HEK293 (cell line): Measurements from ENCODE around the gene NOS1AP.

ENCODE experiments used
- CTCF ChIA-PET: fragments of 350-600 bp; formaldehyde crosslinking; extraction: SDS; loops from one replicate; lab custom pipeline; 2021; ENCODE audit warnings: antibody characterized with exemption; lab: Yijun Ruan, JAX
- POLR2A ChIA-PET: fragments of 300-600 bp; formaldehyde crosslinking; extraction: SDS; loops from one replicate; lab custom pipeline; 2020; ENCODE audit warnings: antibody characterized with exemption, inconsistent platforms; lab: Yijun Ruan, JAX
- H3K27ac ChIP-seq: fragments of 200-500 bp; sonication (Bioruptor generic); 2 replicates; pipeline ENCODE4 v1.5.1; 2014; ENCODE audit warnings: low read depth, low read length, control low read depth, inconsistent platforms; ENCODE audit errors: extremely low read depth
- H3K36me3 ChIP-seq, 2 experiments: fragments of 200-500 bp in 1 of 2; sonication (Bioruptor generic) in 1 of 2; 1 replicate in 1 of 2; 2 replicates in 1 of 2; pipeline ENCODE4 v1.5.1; 2014 to 2017; ENCODE audit warnings: inconsistent platforms in 2 of 2, low read length in 2 of 2; ENCODE audit not compliant: control insufficient read depth in 2 of 2, insufficient read depth in 1 of 2
- H3K4me1 ChIP-seq: fragments of 200-500 bp; sonication (Bioruptor generic); 2 replicates; pipeline ENCODE4 v1.5.1; 2014; ENCODE audit warnings: mild to moderate bottlenecking, low read length, inconsistent platforms; ENCODE audit not compliant: control insufficient read depth, insufficient read depth
- H3K4me3 ChIP-seq: 2 replicates; pipeline ENCODE4 v1.5.1; 2011; ENCODE audit warnings: low read depth, mild to moderate bottlenecking, control low read depth, low read length, moderate library complexity
- H3K9me3 ChIP-seq: fragments of 200-500 bp; sonication (Bioruptor generic); 2 replicates; pipeline ENCODE4 v1.5.1; 2014; ENCODE audit warnings: low read depth, low read length, inconsistent platforms; ENCODE audit not compliant: control insufficient read depth, insufficient read depth
- CTCF ChIP-seq: fragments of 450-650 bp; formaldehyde crosslinking; IDR thresholded peaks from 2 replicates; pipeline ENCODE4 v1.5.1; 2016; ENCODE audit warnings: missing biosample characterization, missing genetic modification characterization
- ELK4 ChIP-seq: IDR thresholded peaks from 2 replicates; pipeline ENCODE4 v1.6.1; 2011; ENCODE audit warnings: mild to moderate bottlenecking, low read depth, low read length, borderline replicate concordance
- GLI2 ChIP-seq: fragments of 450-650 bp; formaldehyde crosslinking; IDR thresholded peaks from 2 replicates; pipeline ENCODE4; 2017; ENCODE audit warnings: missing biosample characterization, missing genetic modification characterization, low read depth, borderline replicate concordance
- GLIS1 ChIP-seq: fragments of 450-650 bp; formaldehyde crosslinking; IDR thresholded peaks from 2 replicates; pipeline ENCODE4 v1.5.1; 2016; ENCODE audit warnings: missing biosample characterization, missing genetic modification characterization
- OSR2 ChIP-seq: fragments of 450-650 bp; formaldehyde crosslinking; IDR thresholded peaks from 2 replicates; pipeline ENCODE4 v1.5.1; 2016; ENCODE audit warnings: missing biosample characterization, missing genetic modification characterization
- REPIN1 ChIP-seq: fragments of 450-650 bp; formaldehyde crosslinking; IDR thresholded peaks from 2 replicates; pipeline ENCODE4 v1.5.1; 2017; ENCODE audit warnings: missing biosample characterization, missing genetic modification characterization, low read depth
- SCRT2 ChIP-seq: fragments of 450-650 bp; formaldehyde crosslinking; IDR thresholded peaks from 2 replicates; pipeline ENCODE4 v1.5.1; 2016; ENCODE audit warnings: missing biosample characterization, missing genetic modification characterization
- ZBTB21 ChIP-seq: fragments of 450-650 bp; formaldehyde crosslinking; IDR thresholded peaks from 2 replicates; pipeline ENCODE4 v1.5.1; 2017; ENCODE audit warnings: missing biosample characterization, missing genetic modification characterization
- ZEB2 ChIP-seq: fragments of 450-650 bp; formaldehyde crosslinking; IDR thresholded peaks from 2 replicates; pipeline ENCODE4 v1.5.1; 2016; ENCODE audit warnings: missing biosample characterization, missing genetic modification characterization
- ZNF146 ChIP-seq: fragments of 450-650 bp; formaldehyde crosslinking; IDR thresholded peaks from 2 replicates; pipeline ENCODE4 v1.5.1; 2016; ENCODE audit warnings: missing biosample characterization, missing genetic modification characterization
- ZNF148 ChIP-seq: fragments of 450-650 bp; formaldehyde crosslinking; IDR thresholded peaks from 2 replicates; pipeline ENCODE4 v1.5.0; 2017; ENCODE audit warnings: missing biosample characterization, missing genetic modification characterization, borderline replicate concordance
- ZNF184 ChIP-seq: fragments of 450-650 bp; IDR thresholded peaks from 2 replicates; pipeline ENCODE4 v1.5.1; 2018; ENCODE audit warnings: missing biosample characterization, mild to moderate bottlenecking, missing genetic modification characterization
- ZNF214 ChIP-seq: fragments of 450-650 bp; formaldehyde crosslinking; IDR thresholded peaks from 2 replicates; pipeline ENCODE4 v1.5.1; 2017; ENCODE audit warnings: missing biosample characterization, mild to moderate bottlenecking, missing genetic modification characterization, borderline replicate concordance
- ZNF274 ChIP-seq, 2 experiments: fragments of 200-500 bp in 1 of 2; fragments of 450-650 bp in 1 of 2; sonication (Bioruptor generic) in 1 of 2; formaldehyde crosslinking in 1 of 2; IDR thresholded peaks; 2 replicates each; pipeline versions ENCODE4 v1.5.1 to v1.6.1; 2014 to 2016; ENCODE audit warnings: borderline replicate concordance in 1 of 2, inconsistent platforms in 1 of 2, low read length in 1 of 2, missing biosample characterization in 1 of 2, missing genetic modification characterization in 1 of 2
- ZNF350 ChIP-seq: fragments of 450-650 bp; formaldehyde crosslinking; IDR thresholded peaks from 2 replicates; pipeline ENCODE4 v1.5.0; 2017; ENCODE audit warnings: missing biosample characterization, mild to moderate bottlenecking, missing genetic modification characterization
- ZNF366 ChIP-seq: fragments of 450-650 bp; formaldehyde crosslinking; conservative IDR thresholded peaks from 2 replicates; pipeline ENCODE4 v1.5.1; 2016; ENCODE audit warnings: missing biosample characterization, missing genetic modification characterization
- ZNF433 ChIP-seq: fragments of 450-650 bp; formaldehyde crosslinking; IDR thresholded peaks from 2 replicates; pipeline ENCODE4 v1.5.1; 2016; ENCODE audit warnings: missing biosample characterization, missing genetic modification characterization, low read depth
- ZNF596 ChIP-seq: fragments of 450-650 bp; IDR thresholded peaks from 2 replicates; pipeline ENCODE4 v1.5.0; 2018; ENCODE audit warnings: missing biosample characterization, mild to moderate bottlenecking, missing genetic modification characterization, moderate library complexity
- ZNF600 ChIP-seq: fragments of 450-650 bp; formaldehyde crosslinking; IDR thresholded peaks from 2 replicates; pipeline ENCODE4 v1.5.1; 2016; ENCODE audit warnings: missing biosample characterization, missing genetic modification characterization
- ZNF660 ChIP-seq: fragments of 450-650 bp; IDR thresholded peaks from 2 replicates; pipeline ENCODE4 v1.5.1; 2018; ENCODE audit warnings: missing biosample characterization, mild to moderate bottlenecking, missing genetic modification characterization
- ZSCAN30 ChIP-seq: fragments of 450-650 bp; IDR thresholded peaks from 2 replicates; pipeline ENCODE4 v1.5.1; 2018; ENCODE audit warnings: missing biosample characterization, mild to moderate bottlenecking, missing genetic modification characterization, moderate library complexity
- TF ChIP-seq, protein P1 (sequence below): fragments of 450-650 bp; formaldehyde crosslinking; IDR thresholded peaks from 2 replicates; pipeline ENCODE4 v1.5.1; 2016; ENCODE audit warnings: missing biosample characterization, missing genetic modification characterization
- TF ChIP-seq, protein P2 (sequence below): fragments of 450-650 bp; formaldehyde crosslinking; IDR thresholded peaks from 2 replicates; pipeline ENCODE4 v1.5.1; 2016; ENCODE audit warnings: missing biosample characterization, missing genetic modification characterization

The NOS1AP gene

DNA sequence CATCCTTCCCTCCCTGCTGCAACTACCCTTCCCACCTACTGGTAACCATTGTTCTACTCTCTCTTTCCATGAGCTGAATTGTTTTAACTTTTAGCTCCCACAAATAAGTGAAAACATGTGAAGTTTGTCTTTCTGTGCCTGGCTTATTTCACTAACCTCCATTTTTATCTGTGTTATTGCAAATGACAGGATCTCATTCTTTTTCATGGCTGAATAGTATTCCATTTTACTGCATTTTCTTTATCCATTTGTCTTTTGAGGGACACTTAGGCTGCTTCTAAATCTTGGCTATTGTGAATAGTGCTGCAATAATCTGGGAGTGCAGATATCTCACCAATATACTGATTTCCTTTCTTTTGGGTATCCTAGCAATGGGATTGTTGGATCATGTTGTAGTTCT, 80.6 kb downstream of the NOS1AP start (continued):
- TF ChIP-seq ZNF366 (tag by site-specific recombination) (no peak), ZNF596 (tag by site-specific recombination) (no peak), ZNF214 (no peak), REPIN1 (tag by site-specific recombination) (no peak)

GRCh38 chr1:162151900-162152829, 82.7 kb downstream of the NOS1AP start:
- POLR2A ChIA-PET: no interaction called here
- peaks cover 13% of the 10 kb centered on the region for H3K4me1 ChIP-seq
- CTCF ChIA-PET: no interaction called here
- TF ChIP-seq ZNF184 (tag by site-specific recombination): no peak
- TF ChIP-seq CTCF: 0 out of 2 replicates have a peak, but pooled peaks have one; percentile 52
- TF ChIP-seq OSR2 (tag by site-specific recombination): peak; percentile 27; the same call in 1 of the 2 replicates
- TF ChIP-seq, protein P1, sequence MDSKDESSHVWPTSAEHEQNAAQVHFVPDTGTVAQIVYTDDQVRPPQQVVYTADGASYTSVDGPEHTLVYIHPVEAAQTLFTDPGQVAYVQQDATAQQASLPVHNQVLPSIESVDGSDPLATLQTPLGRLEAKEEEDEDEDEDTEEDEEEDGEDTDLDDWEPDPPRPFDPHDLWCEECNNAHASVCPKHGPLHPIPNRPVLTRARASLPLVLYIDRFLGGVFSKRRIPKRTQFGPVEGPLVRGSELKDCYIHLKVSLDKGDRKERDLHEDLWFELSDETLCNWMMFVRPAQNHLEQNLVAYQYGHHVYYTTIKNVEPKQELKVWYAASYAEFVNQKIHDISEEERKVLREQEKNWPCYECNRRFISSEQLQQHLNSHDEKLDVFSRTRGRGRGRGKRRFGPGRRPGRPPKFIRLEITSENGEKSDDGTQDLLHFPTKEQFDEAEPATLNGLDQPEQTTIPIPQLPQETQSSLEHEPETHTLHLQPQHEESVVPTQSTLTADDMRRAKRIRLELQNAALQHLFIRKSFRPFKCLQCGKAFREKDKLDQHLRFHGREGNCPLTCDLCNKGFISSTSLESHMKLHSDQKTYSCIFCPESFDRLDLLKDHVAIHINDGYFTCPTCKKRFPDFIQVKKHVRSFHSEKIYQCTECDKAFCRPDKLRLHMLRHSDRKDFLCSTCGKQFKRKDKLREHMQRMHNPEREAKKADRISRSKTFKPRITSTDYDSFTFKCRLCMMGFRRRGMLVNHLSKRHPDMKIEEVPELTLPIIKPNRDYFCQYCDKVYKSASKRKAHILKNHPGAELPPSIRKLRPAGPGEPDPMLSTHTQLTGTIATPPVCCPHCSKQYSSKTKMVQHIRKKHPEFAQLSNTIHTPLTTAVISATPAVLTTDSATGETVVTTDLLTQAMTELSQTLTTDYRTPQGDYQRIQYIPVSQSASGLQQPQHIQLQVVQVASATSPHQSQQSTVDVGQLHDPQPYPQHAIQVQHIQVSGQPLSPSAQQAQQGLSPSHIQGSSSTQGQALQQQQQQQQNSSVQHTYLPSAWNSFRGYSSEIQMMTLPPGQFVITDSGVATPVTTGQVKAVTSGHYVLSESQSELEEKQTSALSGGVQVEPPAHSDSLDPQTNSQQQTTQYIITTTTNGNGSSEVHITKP: peak; percentile 42
- TF ChIP-seq ZSCAN30 (tag by site-specific recombination): peak; percentile 61; the same call in 1 of the 2 replicates
- TF ChIP-seq ZNF274 (IDR thresholded peaks at IDR 0.05; ENCODE audit: low read length): no peak
- no peak for TF ChIP-seq ZNF274 (tag by site-specific recombination; IDR thresholded peaks at IDR 0.05; ENCODE audit: borderline replicate concordance)
- TF ChIP-seq ELK4: no peak
- no peak for TF ChIP-seq ZNF433 (tag by site-specific recombination)
- TF ChIP-seq, protein P2, sequence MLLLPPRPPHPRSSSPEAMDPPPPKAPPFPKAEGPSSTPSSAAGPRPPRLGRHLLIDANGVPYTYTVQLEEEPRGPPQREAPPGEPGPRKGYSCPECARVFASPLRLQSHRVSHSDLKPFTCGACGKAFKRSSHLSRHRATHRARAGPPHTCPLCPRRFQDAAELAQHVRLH (tag by site-specific recombination): no peak
- TF ChIP-seq SCRT2 (tag by site-specific recombination): peak; percentile 63; the same call in 1 of the 2 replicates
- TF ChIP-seq ZNF600 (tag by site-specific recombination): 0 out of 2 replicates have a peak, but pooled peaks have one; percentile 22
- peak; percentile 83 for TF ChIP-seq GLIS1
- TF ChIP-seq ZEB2: 0 out of 2 replicates have a peak, but pooled peaks have one; percentile 39
- TF ChIP-seq ZNF146 (tag by site-specific recombination): no peak
- TF ChIP-seq ZBTB21 (tag by site-specific recombination): 0 out of 2 replicates have a peak, but pooled peaks have one; percentile 49
- no peak for TF ChIP-seq ZNF148 (tag by site-specific recombination)
- TF ChIP-seq GLI2 (tag by site-specific recombination): no peak
- TF ChIP-seq ZNF350: no peak
- TF ChIP-seq ZNF660 (tag by site-specific recombination): 0 out of 2 replicates have a peak, but pooled peaks have one; percentile 41

More at GRCh38 chr1:162151900-162152829, 82.7 kb downstream of the NOS1AP start:
- Histone ChIP-seq H3K36me3 (no peaks in the 10 kb centered on the region), H3K27ac (no peak overlapping the region), H3K4me3 (no peak overlapping the region), H3K9me3 (no peaks in the 10 kb centered on the region)
